Activated T-cell treated with anti-CD3 and anti-CD28 coated beads, Interleukin-2, amount 50 U/mL, for 24 hours (primary cell): ENCODE data around the gene LHX4.

Source experiments
- DNase-seq: peaks from one replicate; pipeline ENCODE4 v3.0.0-alpha.2; 2020
- H3K27ac Mint-ChIP-seq: 2 replicates; pipeline ENCODE4 v1.8.0; 2020; ENCODE audit warnings: mild to moderate bottlenecking, mixed read lengths
- H3K27me3 Mint-ChIP-seq: 2 replicates; pipeline ENCODE4 v1.8.0; 2020; ENCODE audit warnings: mixed read lengths
- H3K36me3 Mint-ChIP-seq: 2 replicates; pipeline ENCODE4 v1.8.0; 2020; ENCODE audit warnings: low read depth, mixed read lengths
- H3K4me1 Mint-ChIP-seq: 2 replicates; pipeline ENCODE4 v1.8.0; 2020; ENCODE audit warnings: low read depth, mixed read lengths
- H3K4me3 Mint-ChIP-seq: 2 replicates; pipeline ENCODE4 v1.8.0; 2020; ENCODE audit warnings: mild to moderate bottlenecking, moderate library complexity, mixed read lengths
- H3K9me3 Mint-ChIP-seq: 2 replicates; pipeline ENCODE4 v1.8.0; 2020; ENCODE audit warnings: mixed read lengths

Gene LHX4

GRCh38 chr1:180238675-180239074 is 8.6 kb downstream of the LHX4 start:
- Mint-ChIP-seq H3K9me3 (no peaks in the 10 kb centered on the region), H3K36me3 (no peaks in the 10 kb centered on the region), H3K4me3 (no peak overlapping the region), H3K4me1 (peaks cover 28% of the 10 kb centered on the region), H3K27ac (no peak overlapping the region), H3K27me3 (peaks cover 85% of the 10 kb centered on the region)
- no peak for DNase-seq

DNA sequence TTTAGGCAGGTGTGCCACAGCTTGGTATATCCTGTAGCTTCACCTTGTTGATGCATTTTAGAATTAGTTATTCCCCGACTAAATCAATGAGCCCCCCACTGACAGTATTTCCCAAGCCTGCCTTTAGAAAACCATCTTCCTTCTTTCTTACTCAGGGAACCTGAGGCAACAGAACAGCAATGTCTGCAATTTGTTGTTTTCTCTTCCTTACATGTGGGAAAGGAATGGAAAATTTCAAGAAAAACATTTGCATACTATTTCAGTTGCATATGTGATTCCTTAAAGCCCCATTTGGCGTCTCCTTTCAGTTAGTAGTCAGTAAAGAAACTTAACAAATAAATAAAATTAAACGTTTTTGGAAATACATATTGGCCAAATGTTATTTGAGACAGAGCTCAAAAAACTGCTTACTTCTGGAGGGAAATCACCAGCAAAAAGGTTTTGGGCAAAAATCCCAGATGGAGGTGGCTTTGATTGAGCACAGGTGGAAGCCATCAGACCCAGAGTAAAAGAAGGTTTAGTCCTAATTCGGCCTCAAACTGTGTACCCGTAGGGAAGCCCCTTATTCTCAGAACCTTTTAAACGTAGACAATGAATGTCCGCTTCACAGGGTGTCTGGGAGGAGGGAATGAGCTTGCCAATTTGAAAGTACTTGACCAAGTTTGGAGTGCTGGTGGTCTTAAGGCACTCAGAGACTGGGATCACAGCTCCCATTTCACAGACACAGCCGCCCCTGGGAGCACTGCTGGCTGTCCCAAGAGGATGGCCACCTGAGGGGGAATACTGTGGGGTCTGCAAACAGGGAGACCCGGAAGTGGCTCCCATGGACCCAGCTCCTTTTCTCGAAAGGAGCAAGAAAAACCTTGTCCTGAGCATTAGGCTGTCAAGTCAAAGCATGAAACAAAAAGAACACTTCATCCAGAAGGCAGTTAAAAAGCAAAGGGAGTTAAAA is 9.4 kb downstream of the LHX4 start:
- H3K4me1 Mint-ChIP-seq, result peaks cover 22% of the 10 kb centered on the region
- no peaks in the 10 kb centered on the region for H3K9me3 Mint-ChIP-seq
- H3K27me3 Mint-ChIP-seq, result peaks cover 86% of the 10 kb centered on the region
- H3K4me3 Mint-ChIP-seq, result no peak overlapping the region
- no peak for DNase-seq
- no peak overlapping the region for H3K27ac Mint-ChIP-seq
- no peaks in the 10 kb centered on the region for H3K36me3 Mint-ChIP-seq

DNA sequence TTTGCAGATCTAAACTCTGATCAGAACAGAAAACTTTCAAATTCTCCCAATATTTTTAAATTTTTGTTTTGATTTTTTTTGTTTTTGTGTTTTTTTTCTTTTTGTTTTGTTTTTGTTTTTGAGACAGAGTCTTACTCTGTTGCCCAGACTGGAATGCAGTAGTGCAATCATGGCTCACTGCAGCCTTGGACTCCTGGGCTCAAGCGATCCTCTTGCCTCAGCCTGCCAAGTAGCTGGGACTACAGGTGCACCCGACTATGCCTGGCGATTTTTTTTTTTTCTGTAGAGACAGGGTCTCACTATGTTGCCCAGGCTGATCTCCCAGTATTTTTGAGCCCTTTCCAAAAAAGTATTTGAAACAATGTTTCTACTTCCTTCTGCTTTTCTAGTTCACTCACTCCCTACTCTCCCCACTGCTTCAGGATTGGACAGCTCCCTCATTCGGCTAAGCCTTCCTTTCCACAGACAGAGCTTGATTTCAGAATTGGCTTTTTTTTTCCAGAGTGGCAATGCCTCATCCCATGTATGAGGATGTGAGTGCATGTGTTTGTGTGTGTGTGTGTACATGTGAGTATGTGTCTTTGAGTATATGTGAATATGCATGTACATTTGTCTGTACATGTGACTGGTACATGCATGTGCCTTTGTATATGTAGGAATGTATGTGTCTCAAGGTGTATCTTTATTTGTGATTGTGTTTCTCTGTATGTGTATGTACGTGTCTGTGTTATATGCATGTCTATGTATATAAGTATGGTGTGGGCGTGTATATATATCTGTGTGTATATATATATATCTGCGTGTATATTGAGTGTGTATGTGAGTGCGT is 11.9 kb downstream of the LHX4 start:
- Mint-ChIP-seq H3K4me3 (no peak overlapping the region), H3K27me3 (peaks cover 74% of the 10 kb centered on the region), H3K36me3 (no peaks in the 10 kb centered on the region), H3K27ac (no peak overlapping the region), H3K9me3 (no peaks in the 10 kb centered on the region), H3K4me1 (peaks cover 3% of the 10 kb centered on the region)
- DNase-seq, result no peak

GRCh38 chr1:180243517-180244221 is 13.6 kb downstream of the LHX4 start:
- no peak overlapping the region for H3K4me3 Mint-ChIP-seq
- H3K4me1 Mint-ChIP-seq, result no peaks in the 10 kb centered on the region
- no peak overlapping the region for H3K27ac Mint-ChIP-seq
- no peak for DNase-seq
- no peaks in the 10 kb centered on the region for H3K9me3 Mint-ChIP-seq
- peaks cover 62% of the 10 kb centered on the region for H3K27me3 Mint-ChIP-seq
- no peaks in the 10 kb centered on the region for H3K36me3 Mint-ChIP-seq

- Mint-ChIP-seq H3K4me3 (no peak overlapping the region), H3K27ac (no peak overlapping the region), H3K27me3 (peaks cover 61% of the 10 kb centered on the region), H3K4me1 (no peaks in the 10 kb centered on the region), H3K9me3 (no peaks in the 10 kb centered on the region), H3K36me3 (no peaks in the 10 kb centered on the region)
- no peak for DNase-seq
Measured at GRCh38 chr1:180244840-180245239, 14.8 kb downstream of the LHX4 start.

DNA sequence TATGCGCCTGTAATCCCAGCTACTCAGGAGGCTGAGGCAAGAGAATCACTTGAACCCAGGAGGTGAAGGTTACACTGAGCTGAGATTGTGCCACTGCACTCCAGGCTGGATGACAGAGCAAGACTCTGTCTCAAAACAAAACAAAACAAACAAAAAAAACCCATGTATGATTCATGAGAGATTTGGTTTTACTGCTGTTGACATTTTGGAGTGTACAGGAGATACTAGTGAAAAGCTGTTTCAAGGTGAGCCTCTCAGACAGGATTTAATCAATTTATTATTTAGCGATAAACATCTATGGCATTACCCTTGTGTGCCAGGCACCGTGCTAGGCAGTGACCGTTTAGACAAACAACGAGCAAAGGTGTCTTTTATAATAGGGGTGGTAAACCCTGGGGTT is 16.5 kb downstream of the LHX4 start:
- no peak overlapping the region for H3K4me3 Mint-ChIP-seq
- no peak overlapping the region for H3K27ac Mint-ChIP-seq
- H3K27me3 Mint-ChIP-seq, result peaks cover 59% of the 10 kb centered on the region
- no peak for DNase-seq
- H3K4me1 Mint-ChIP-seq, result no peaks in the 10 kb centered on the region
- no peaks in the 10 kb centered on the region for H3K36me3 Mint-ChIP-seq
- H3K9me3 Mint-ChIP-seq, result no peaks in the 10 kb centered on the region

DNA sequence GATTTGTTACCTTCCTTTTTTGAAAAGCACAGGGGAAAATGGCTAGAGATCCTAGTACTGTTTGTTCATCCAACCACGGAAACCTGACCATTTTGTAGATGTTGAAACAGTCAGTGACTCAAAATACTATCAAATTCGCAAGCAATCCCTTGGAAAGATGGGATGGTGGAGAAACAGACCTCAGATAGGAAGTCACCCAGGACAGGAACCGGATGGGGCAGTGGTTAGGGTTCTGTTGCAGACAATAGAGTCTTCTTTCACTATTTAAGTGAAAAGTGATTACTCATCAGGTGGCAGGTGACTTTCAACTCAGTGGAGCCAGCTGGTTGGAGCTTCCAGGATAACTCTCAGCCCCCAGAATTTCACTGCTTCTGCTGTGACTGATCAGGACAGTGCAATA is 17.0 kb downstream of the LHX4 start:
- Mint-ChIP-seq H3K27me3 (peaks cover 61% of the 10 kb centered on the region), H3K4me3 (no peak overlapping the region), H3K4me1 (no peaks in the 10 kb centered on the region), H3K9me3 (no peaks in the 10 kb centered on the region), H3K27ac (no peak overlapping the region), H3K36me3 (no peaks in the 10 kb centered on the region)
- DNase-seq, result no peak

DNA sequence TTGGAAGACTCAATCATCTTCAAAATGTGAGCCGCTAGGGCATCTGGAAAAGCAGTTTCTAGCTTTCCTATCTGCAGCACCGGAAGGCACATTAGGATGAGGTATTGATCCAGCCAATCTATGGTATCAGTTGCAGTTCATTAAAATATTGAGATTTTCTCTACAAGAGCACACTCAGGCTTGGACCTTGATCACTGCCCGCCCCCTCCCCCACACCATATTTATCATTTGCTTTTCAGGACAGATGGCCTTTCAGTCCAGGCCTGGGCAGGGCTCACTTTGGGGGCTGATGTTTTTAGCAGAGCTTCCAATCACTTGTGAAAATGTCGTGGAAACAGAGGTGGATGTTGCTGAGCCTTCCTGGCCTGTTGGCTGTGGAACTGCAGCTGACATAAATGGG is 17.5 kb downstream of the LHX4 start:
- Mint-ChIP-seq H3K9me3 (no peaks in the 10 kb centered on the region), H3K36me3 (no peaks in the 10 kb centered on the region), H3K4me1 (no peaks in the 10 kb centered on the region), H3K27me3 (peaks cover 60% of the 10 kb centered on the region), H3K4me3 (no peak overlapping the region), H3K27ac (no peak overlapping the region)
- no peak for DNase-seq

DNA sequence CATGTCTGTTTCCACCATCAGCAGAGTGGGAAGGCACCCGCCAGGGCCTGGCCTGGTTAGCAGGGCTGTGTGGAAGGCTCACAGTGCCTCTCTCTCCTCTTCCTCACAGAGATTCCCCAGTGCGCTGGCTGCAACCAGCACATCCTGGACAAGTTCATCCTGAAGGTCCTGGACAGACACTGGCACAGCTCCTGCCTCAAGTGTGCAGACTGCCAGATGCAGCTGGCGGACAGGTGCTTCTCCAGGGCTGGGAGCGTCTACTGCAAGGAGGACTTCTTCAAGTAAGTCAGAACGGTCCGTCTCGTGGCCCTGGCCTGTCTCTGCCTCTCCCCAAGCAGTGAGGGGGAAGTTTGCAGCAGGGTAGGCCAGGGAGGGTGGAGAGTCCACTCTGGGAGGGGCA is 18.1 kb downstream of the LHX4 start:
- no peaks in the 10 kb centered on the region for H3K36me3 Mint-ChIP-seq
- H3K4me1 Mint-ChIP-seq, result no peaks in the 10 kb centered on the region
- DNase-seq, result no peak
- H3K4me3 Mint-ChIP-seq, result no peak overlapping the region
- no peak overlapping the region for H3K27ac Mint-ChIP-seq
- peaks cover 63% of the 10 kb centered on the region for H3K27me3 Mint-ChIP-seq
- H3K9me3 Mint-ChIP-seq, result no peaks in the 10 kb centered on the region

DNA sequence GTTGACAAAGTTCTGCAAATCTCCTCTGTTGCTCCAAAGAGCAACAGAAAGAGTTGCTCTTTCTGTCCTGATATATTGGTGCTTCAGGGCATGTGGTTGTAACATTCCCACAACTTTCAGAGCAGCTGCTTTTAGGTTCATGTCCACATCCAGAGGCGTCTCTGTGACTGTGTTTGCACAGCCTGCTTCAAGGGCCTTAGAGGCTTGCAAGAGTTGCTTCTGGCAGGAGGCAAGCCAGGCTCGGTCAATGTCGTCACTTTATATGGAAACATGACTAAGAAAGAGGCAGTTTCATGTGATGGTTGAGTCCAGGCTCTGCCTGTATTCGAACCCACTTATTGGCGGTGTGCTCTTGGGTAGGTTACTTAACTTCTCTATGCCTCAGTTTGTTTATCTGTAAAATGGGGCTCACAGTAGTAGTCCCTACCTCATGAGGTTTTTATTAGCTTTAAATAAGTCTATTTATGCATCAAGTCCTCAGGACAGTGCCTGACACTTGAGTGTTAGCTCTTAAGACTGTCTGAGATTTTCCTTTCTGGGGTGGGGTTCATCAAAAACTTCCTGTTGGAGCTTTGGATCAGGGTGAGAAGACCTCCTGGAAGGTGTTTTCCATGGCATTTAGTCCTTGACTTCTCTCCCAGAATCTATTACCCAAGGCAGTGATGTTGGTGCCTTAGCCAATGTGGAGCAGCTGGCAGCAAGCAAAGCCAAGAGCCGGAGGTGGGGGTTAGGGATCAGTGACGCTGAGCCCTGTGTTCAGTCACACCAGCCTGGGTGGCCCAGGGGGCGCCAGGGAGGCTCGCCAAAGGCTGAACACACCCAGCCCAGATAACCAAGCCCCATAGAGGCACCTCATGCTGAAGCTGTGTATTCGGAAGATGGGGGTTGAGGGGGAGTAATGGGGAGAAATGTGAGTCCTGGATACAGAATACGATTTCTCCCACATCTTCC is 18.9 kb downstream of the LHX4 start:
- no peak overlapping the region for H3K27ac Mint-ChIP-seq
- H3K4me3 Mint-ChIP-seq, result no peak overlapping the region
- no peaks in the 10 kb centered on the region for H3K36me3 Mint-ChIP-seq
- no peaks in the 10 kb centered on the region for H3K9me3 Mint-ChIP-seq
- no peak for DNase-seq
- no peaks in the 10 kb centered on the region for H3K4me1 Mint-ChIP-seq
- H3K27me3 Mint-ChIP-seq, result peaks cover 67% of the 10 kb centered on the region

- no peaks in the 10 kb centered on the region for H3K4me1 Mint-ChIP-seq
- no peak for DNase-seq
- no peak overlapping the region for H3K4me3 Mint-ChIP-seq
- peaks cover 60% of the 10 kb centered on the region for H3K27me3 Mint-ChIP-seq
- no peak overlapping the region for H3K27ac Mint-ChIP-seq
- no peaks in the 10 kb centered on the region for H3K36me3 Mint-ChIP-seq
- no peaks in the 10 kb centered on the region for H3K9me3 Mint-ChIP-seq
Measured at GRCh38 chr1:180249725-180250498, 19.8 kb downstream of the LHX4 start.

GRCh38 chr1:180250499-180250770 is 20.4 kb downstream of the LHX4 start:
- H3K4me3 Mint-ChIP-seq, result no peak overlapping the region
- H3K27me3 Mint-ChIP-seq, result peaks cover 60% of the 10 kb centered on the region
- no peak overlapping the region for H3K27ac Mint-ChIP-seq
- no peaks in the 10 kb centered on the region for H3K4me1 Mint-ChIP-seq
- no peaks in the 10 kb centered on the region for H3K9me3 Mint-ChIP-seq
- DNase-seq, result no peak
- no peaks in the 10 kb centered on the region for H3K36me3 Mint-ChIP-seq

GRCh38 chr1:180250883-180251509 is 20.9 kb downstream of the LHX4 start:
- H3K27ac Mint-ChIP-seq, result no peak overlapping the region
- peaks cover 60% of the 10 kb centered on the region for H3K27me3 Mint-ChIP-seq
- H3K36me3 Mint-ChIP-seq, result no peaks in the 10 kb centered on the region
- H3K9me3 Mint-ChIP-seq, result no peaks in the 10 kb centered on the region
- no peak overlapping the region for H3K4me3 Mint-ChIP-seq
- no peaks in the 10 kb centered on the region for H3K4me1 Mint-ChIP-seq
- no peak for DNase-seq
